ENCODE measurements around the gene FOXA3. TPM values are rescaled to one million over a fixed set of nuclear protein-coding genes. Genes with fewer than 3 reads are reported as not detected.

The FOXA3 gene
- total RNA-seq, 1 donor from 2014 or later = 0.59 TPM

- FAIRE-seq = no peak
- peak overlapping the region; percentile 55 for H3K4me2 ChIP-seq (ENCODE audit: low read length)
- H3K4me3 ChIP-seq (ENCODE audit: insufficient read depth, low read depth, low read length) = no peak overlapping the region
- no peaks in the 10 kb centered on the region for H3K27me3 ChIP-seq (ENCODE audit: insufficient read depth, low read length)
- Mint-ChIP-seq H3K27me3 (ENCODE audit: low read depth, unreplicated experiment) (no peaks in the 10 kb centered on the region), H3K36me3 (ENCODE audit: low read depth, unreplicated experiment) (peaks cover 6% of the 10 kb centered on the region), H3K9me3 (ENCODE audit: unreplicated experiment) (no peaks in the 10 kb centered on the region), H3K4me1 (ENCODE audit: low read depth, unreplicated experiment) (peaks cover 4% of the 10 kb centered on the region), H3K27ac (ENCODE audit: unreplicated experiment) (no peak overlapping the region), H3K4me3 (ENCODE audit: unreplicated experiment) (peak overlapping the region; percentile 82)
- no peak for TF ChIP-seq EZH2 (IDR thresholded peaks at IDR 0.05; ENCODE audit: insufficient read depth, low read length)
- TF ChIP-seq CTCF (IDR thresholded peaks at IDR 0.05; ENCODE audit: insufficient read depth, low read depth, low read length) = no peak
- no peak overlapping the region for H3K9ac ChIP-seq (ENCODE audit: low read length)
- H4K20me1 ChIP-seq (ENCODE audit: insufficient read depth, low read length) = peaks cover 12% of the 10 kb centered on the region
- H3K27ac ChIP-seq (ENCODE audit: low read depth, low read length) = no peak overlapping the region
- no peak for DNase-seq (ENCODE audit: low read depth)
- H3K4me1 ChIP-seq (ENCODE audit: insufficient read depth, low read length) = peaks cover 8% of the 10 kb centered on the region
- no peak overlapping the region for H2AFZ ChIP-seq (ENCODE audit: low read depth, low read length)
- H3K79me2 ChIP-seq (ENCODE audit: insufficient read depth, low read length) = no peaks in the 10 kb centered on the region
- peaks cover 4% of the 10 kb centered on the region for H3K36me3 ChIP-seq (ENCODE audit: insufficient read depth, low read length)
- no peaks in the 10 kb centered on the region for H3K9me3 ChIP-seq (ENCODE audit: insufficient read depth, low read depth, low read length)
Measured at GRCh38 chr19:45815481-45816216, 48.5 kb upstream of the FOXA3 start.

GRCh38 chr19:45816236-45817009 is 47.7 kb upstream of the FOXA3 start:
- no peak for TF ChIP-seq CTCF (IDR thresholded peaks at IDR 0.05; ENCODE audit: insufficient read depth, low read depth, low read length)
- TF ChIP-seq EZH2 (IDR thresholded peaks at IDR 0.05; ENCODE audit: insufficient read depth, low read length) = no peak
- H3K4me2 ChIP-seq (ENCODE audit: low read length) = no peak overlapping the region

More at GRCh38 chr19:45816236-45817009, 47.7 kb upstream of the FOXA3 start:
- FAIRE-seq (no peak), DNase-seq (ENCODE audit: low read depth) (no peak)
- H3K27ac Mint-ChIP-seq (ENCODE audit: unreplicated experiment) = no peak overlapping the region
- Histone ChIP-seq H3K36me3 (ENCODE audit: insufficient read depth, low read length) (peaks cover 5% of the 10 kb centered on the region), H3K9me3 (ENCODE audit: insufficient read depth, low read depth, low read length) (no peaks in the 10 kb centered on the region), H3K27ac (ENCODE audit: low read depth, low read length) (no peak overlapping the region), H3K4me1 (ENCODE audit: insufficient read depth, low read length) (peaks cover 8% of the 10 kb centered on the region), H3K79me2 (ENCODE audit: insufficient read depth, low read length) (no peaks in the 10 kb centered on the region), H3K27me3 (ENCODE audit: insufficient read depth, low read length) (no peaks in the 10 kb centered on the region), H3K4me3 (ENCODE audit: insufficient read depth, low read depth, low read length) (no peak overlapping the region), H4K20me1 (ENCODE audit: insufficient read depth, low read length) (peaks cover 12% of the 10 kb centered on the region), H2AFZ (ENCODE audit: low read depth, low read length) (no peak overlapping the region), H3K9ac (ENCODE audit: low read length) (no peak overlapping the region)
- peak overlapping the region; percentile 82 for H3K4me3 Mint-ChIP-seq (ENCODE audit: unreplicated experiment)
- peaks cover 9% of the 10 kb centered on the region for H3K36me3 Mint-ChIP-seq (ENCODE audit: low read depth, unreplicated experiment)
- peaks cover 4% of the 10 kb centered on the region for H3K4me1 Mint-ChIP-seq (ENCODE audit: low read depth, unreplicated experiment)
- H3K27me3 Mint-ChIP-seq (ENCODE audit: low read depth, unreplicated experiment) = no peaks in the 10 kb centered on the region
- no peaks in the 10 kb centered on the region for H3K9me3 Mint-ChIP-seq (ENCODE audit: unreplicated experiment)
